ENCODE data around the gene PAPOLG.
A peak's percentile ranks its signal among the peaks of the same experiment; 100 is the strongest.

Gene PAPOLG

DNA sequence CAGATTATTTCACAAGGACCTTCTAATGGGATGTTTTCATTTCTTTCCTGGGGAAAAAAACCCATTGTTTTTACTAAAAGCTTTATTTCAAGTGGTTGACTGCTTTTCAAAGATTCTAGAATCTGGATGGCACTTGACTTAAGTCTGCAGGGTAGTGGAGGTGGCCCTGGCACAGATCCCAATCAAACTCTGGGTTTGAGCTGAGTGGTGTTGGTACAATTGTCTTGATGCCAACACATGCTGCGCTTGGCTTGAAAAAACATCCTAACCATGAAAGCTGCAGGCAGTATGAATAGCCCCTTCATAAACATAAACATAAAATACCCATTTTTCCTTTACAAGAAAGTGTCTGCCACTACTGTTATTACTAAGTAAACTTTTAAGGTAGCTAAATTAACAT lies 3.6 kb downstream of the PAPOLG start:
- peaks cover 9 to 24% (median 16%) of the 10 kb centered on the region in 10 experiments for H3K4me1 ChIP-seq
- H3K27ac ChIP-seq, result no peak overlapping the region
- no peak overlapping the region for H3K9ac ChIP-seq
- no peaks in the 10 kb centered on the region for H3K9me3 ChIP-seq (replicated peaks in 1 of 11)
- peaks cover 57 to 66% (median 62%) of the 10 kb centered on the region in 11 experiments for H3K36me3 ChIP-seq
- H3K27me3 ChIP-seq, result no peaks in the 10 kb centered on the region
- TF ChIP-seq Cebpa-rat (IDR thresholded peaks at IDR 0.05), result no peak
- H3K4me2 ChIP-seq, result no peak overlapping the region
- H4K20me1 ChIP-seq, result peaks cover 0 to 40% (median 15%) of the 10 kb centered on the region in 11 experiments; a peak in 15 of 22 replicates
- no peak overlapping the region for H3K4me3 ChIP-seq

DNA sequence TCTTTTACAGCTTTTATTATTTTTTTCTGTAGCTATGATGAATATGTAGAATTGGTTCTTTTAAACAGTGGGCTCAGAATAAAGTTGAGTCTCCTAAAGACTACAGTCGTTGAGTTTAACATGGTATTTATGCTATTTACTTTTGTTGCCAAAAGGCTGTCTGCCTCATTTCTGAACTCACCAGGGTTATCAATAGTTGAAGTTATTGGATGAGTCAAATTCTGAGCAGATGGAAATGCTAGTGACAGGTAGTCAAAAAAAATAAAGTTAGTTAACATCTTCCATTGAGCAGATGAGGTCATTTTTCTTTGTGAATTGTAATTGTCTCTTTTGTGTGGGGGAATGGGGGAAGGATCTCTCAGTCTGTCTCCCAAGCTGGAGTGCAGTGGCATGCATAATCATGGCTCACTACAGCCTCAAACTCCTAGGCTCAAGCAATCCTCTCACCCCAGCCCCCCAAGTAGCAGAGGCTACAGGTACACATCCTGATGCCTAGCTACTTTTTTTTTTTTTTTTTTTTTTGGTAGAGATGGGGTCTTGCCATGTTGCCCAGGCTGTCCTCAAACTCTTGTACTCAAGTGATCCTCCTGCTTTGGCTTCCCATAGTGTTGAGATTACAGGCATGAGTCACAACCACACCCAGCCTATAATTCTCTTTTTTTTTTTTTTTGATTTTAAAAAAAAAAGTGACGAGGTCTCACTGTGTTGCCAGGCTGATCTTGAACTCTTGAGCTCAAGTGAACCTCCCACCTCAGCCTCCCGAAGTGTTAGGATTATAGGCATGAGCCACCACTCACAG lies 8.9 kb downstream of the PAPOLG start:
- H3K4me3 ChIP-seq, result no peak overlapping the region
- H3K27me3 ChIP-seq, result no peaks in the 10 kb centered on the region
- H3K9ac ChIP-seq, result no peak overlapping the region
- H3K4me2 ChIP-seq, result peak overlapping the region in 2 of 11 experiments; percentile 6 to 43; a peak in 2 of 22 replicates
- H3K9me3 ChIP-seq (replicated peaks in 1 of 11), result no peaks in the 10 kb centered on the region
- peaks cover 0 to 12% (median 0%) of the 10 kb centered on the region in 10 experiments; a peak in 6 of 20 replicates for H3K4me1 ChIP-seq
- H3K36me3 ChIP-seq, result peaks cover 93 to 100% (median 100%) of the 10 kb centered on the region in 11 experiments
- no peak for TF ChIP-seq Cebpa-rat (IDR thresholded peaks at IDR 0.05)
- peaks cover 0 to 27% (median 14%) of the 10 kb centered on the region in 11 experiments; a peak in 11 of 22 replicates for H4K20me1 ChIP-seq
- H3K27ac ChIP-seq, result no peak overlapping the region

- no peak overlapping the region for H3K9ac ChIP-seq
- no peak for TF ChIP-seq Cebpa-rat (IDR thresholded peaks at IDR 0.05)
Observed at GRCh38 chr2:60766283-60766682, 10.2 kb downstream of the PAPOLG start.

DNA sequence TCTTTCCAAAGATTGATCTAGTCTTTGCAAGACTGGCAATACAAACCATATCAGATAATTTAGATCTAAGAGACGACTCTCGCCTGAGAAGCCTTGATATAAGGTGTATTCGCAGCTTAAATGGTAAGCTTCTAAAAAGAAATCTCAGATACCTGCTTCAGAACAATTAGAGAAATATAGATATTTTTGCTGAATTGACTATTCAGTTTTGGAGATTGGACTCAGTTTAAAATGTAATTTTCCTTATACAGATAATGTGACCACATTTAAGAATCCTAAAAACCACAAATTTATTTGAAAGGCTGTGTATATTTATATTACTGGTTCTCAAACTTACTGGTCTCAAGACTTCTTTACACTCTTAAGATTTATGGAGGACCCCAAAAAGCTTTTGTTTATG lies 15.4 kb downstream of the PAPOLG start:
- no peaks in the 10 kb centered on the region for H3K4me1 ChIP-seq
- peaks cover 0 to 10% (median 4%) of the 10 kb centered on the region in 11 experiments; a peak in 5 of 22 replicates for H4K20me1 ChIP-seq
- H3K4me2 ChIP-seq, result no peak overlapping the region
- no peak for TF ChIP-seq Cebpa-rat (IDR thresholded peaks at IDR 0.05)
- no peak overlapping the region for H3K27ac ChIP-seq
- H3K27me3 ChIP-seq, result no peaks in the 10 kb centered on the region
- H3K4me3 ChIP-seq, result no peak overlapping the region
- H3K9ac ChIP-seq, result no peak overlapping the region
- no peaks in the 10 kb centered on the region for H3K9me3 ChIP-seq (replicated peaks in 1 of 11)
- H3K36me3 ChIP-seq, result peaks cover 94 to 100% (median 99%) of the 10 kb centered on the region in 11 experiments

More at GRCh38 chr2:60766283-60766682, 10.2 kb downstream of the PAPOLG start:
- Histone ChIP-seq H3K36me3 (peaks cover 93 to 100% (median 100%) of the 10 kb centered on the region in 11 experiments), H3K4me1 (peaks cover 0 to 12% (median 0%) of the 10 kb centered on the region in 10 experiments; a peak in 6 of 20 replicates), H3K9me3 (replicated peaks in 1 of 11) (no peaks in the 10 kb centered on the region), H3K27me3 (no peaks in the 10 kb centered on the region), H3K4me3 (no peak overlapping the region), H4K20me1 (peaks cover 0 to 27% (median 14%) of the 10 kb centered on the region in 11 experiments; a peak in 8 of 22 replicates), H3K27ac (no peak overlapping the region), H3K4me2 (no peak overlapping the region)

DNA sequence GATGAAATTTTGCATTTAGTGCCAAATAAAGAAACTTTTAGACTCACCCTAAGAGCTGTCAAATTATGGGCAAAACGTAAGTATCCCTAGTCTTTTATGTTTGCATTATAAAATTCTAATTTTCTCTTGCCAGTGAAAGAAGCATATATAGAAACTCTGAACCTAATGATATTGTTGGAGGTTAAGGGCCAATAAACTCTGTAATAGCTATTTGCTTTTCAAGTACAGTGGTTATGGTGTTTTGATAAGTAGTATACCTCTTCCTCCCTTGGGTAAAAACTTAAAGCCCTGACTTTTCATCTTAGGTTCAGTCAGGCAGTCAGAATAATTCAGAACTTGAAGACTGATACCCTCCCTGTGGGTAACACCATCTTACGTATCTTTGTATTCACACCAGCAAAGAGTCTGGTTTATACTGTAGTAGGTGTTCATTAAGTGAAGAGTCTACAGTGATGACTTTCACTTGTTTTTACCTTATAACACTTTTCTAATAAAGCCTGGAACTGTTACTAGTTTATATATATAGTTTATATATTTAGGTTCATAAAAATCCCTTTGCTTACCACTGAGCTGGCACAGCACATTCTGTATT lies 19.1 kb downstream of the PAPOLG start:
- Histone ChIP-seq H3K4me2 (no peak overlapping the region), H3K36me3 (peaks cover 94 to 100% (median 99%) of the 10 kb centered on the region in 11 experiments), H3K27me3 (no peaks in the 10 kb centered on the region), H3K4me3 (no peak overlapping the region), H3K4me1 (peaks cover 0 to 10% (median 0%) of the 10 kb centered on the region in 10 experiments; a peak in 6 of 20 replicates), H3K9me3 (replicated peaks in 1 of 11) (no peaks in the 10 kb centered on the region), H3K27ac (no peak overlapping the region), H3K9ac (no peak overlapping the region), H4K20me1 (peaks cover 0 to 2% (median 0%) of the 10 kb centered on the region in 11 experiments; a peak in 2 of 22 replicates)
- no peak for TF ChIP-seq Cebpa-rat (IDR thresholded peaks at IDR 0.05)

GRCh38 chr2:60778352-60778751 lies 22.3 kb downstream of the PAPOLG start:
- no peak overlapping the region for H3K4me3 ChIP-seq
- peaks cover 88 to 100% (median 99%) of the 10 kb centered on the region in 11 experiments for H3K36me3 ChIP-seq
- no peaks in the 10 kb centered on the region for H3K27me3 ChIP-seq
- H4K20me1 ChIP-seq, result peaks cover 0 to 7% (median 0%) of the 10 kb centered on the region in 11 experiments; a peak in 2 of 22 replicates
- H3K4me2 ChIP-seq, result no peak overlapping the region
- H3K9ac ChIP-seq, result no peak overlapping the region
- no peaks in the 10 kb centered on the region for H3K9me3 ChIP-seq (replicated peaks in 1 of 11)
- H3K4me1 ChIP-seq, result peaks cover 0 to 26% (median 0%) of the 10 kb centered on the region in 10 experiments; a peak in 7 of 20 replicates
- H3K27ac ChIP-seq, result no peak overlapping the region
- 0 out of 22 replicates have a peak, but pooled peaks of 1 of the 11 experiments have one; percentile 23 for TF ChIP-seq Cebpa-rat (IDR thresholded peaks at IDR 0.05)

- Histone ChIP-seq H3K4me1 (peaks cover 0 to 26% (median 0%) of the 10 kb centered on the region in 10 experiments; a peak in 7 of 20 replicates), H3K4me2 (peak overlapping the region in 1 of 11 experiments; percentile 76; a peak in 2 of 22 replicates), H3K27ac (0 out of 22 replicates have a peak overlapping the region, but pooled peaks of 1 of the 11 experiments have one; percentile 62), H4K20me1 (peaks cover 0 to 7% (median 0%) of the 10 kb centered on the region in 11 experiments; a peak in 1 of 22 replicates), H3K9me3 (replicated peaks in 1 of 11) (no peaks in the 10 kb centered on the region), H3K27me3 (no peaks in the 10 kb centered on the region), H3K36me3 (peaks cover 88 to 100% (median 99%) of the 10 kb centered on the region in 11 experiments), H3K4me3 (no peak overlapping the region), H3K9ac (no peak overlapping the region)
- TF ChIP-seq Cebpa-rat (IDR thresholded peaks at IDR 0.05), result no peak
Observed at GRCh38 chr2:60779426-60779825, 23.4 kb downstream of the PAPOLG start.

DNA sequence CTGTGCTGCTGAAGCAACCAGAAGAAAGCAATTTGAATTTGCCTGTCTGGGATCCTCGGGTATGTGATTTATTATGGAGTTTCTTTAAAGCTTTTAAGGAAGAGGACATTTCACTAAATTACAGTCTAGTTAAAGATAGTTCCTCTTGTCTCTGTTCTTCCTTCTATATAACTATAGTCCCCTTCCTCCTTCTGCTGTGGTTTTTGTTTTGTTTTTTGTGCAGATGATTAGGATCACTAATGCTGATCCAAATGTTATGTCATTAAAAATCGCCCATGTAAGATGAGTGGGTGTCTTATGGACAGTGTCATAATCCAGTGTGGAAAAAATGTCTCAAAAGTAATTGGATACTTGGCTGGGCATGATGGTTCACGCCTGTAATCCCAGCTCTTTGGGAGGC lies 24.7 kb downstream of the PAPOLG start:
- Histone ChIP-seq H3K36me3 (peaks cover 88 to 100% (median 99%) of the 10 kb centered on the region in 11 experiments), H3K9me3 (replicated peaks in 1 of 11) (no peaks in the 10 kb centered on the region), H3K4me1 (peaks cover 0 to 26% (median 0%) of the 10 kb centered on the region in 10 experiments; a peak in 7 of 20 replicates), H3K4me2 (peak overlapping the region in 3 of 11 experiments; percentile 46 to 76 (median 74); a peak in 6 of 22 replicates), H3K27me3 (no peaks in the 10 kb centered on the region), H3K9ac (peak overlapping the region in 4 of 11 experiments; percentile 24 to 52 (median 46); a peak in 4 of 22 replicates), H4K20me1 (peaks cover 0 to 7% (median 0%) of the 10 kb centered on the region in 11 experiments; a peak in 1 of 22 replicates), H3K27ac (peak overlapping the region in 3 of 11 experiments; percentile 3 to 62 (median 44); a peak in 4 of 22 replicates), H3K4me3 (no peak overlapping the region)
- TF ChIP-seq Cebpa-rat (IDR thresholded peaks at IDR 0.05), result no peak

Measured in BLaER1 treated with 17β-estradiol and CSF1 and Interleukin-3, amounts not matched to agents 10 nM and 100 nM (cell line).